Natural killer cell (primary cell): Measurements from ENCODE around the gene DBN1. TPM values are rescaled to one million over a fixed set of nuclear protein-coding genes. Genes with fewer than 3 reads are reported as not detected.

Experiments
- ATAC-seq, 3 donors: fragments of 150-1000 bp in 2 of 3; fragments of 200-7000 bp in 1 of 3; cut with Tn5 transposase; 1 replicate in 1 of 3; 2 replicates in 2 of 3; pipeline ENCODE4 v1.10.0; 2021; ENCODE audit warnings: mild to moderate bottlenecking in 2 of 3, moderate library complexity in 2 of 3
- DNase-seq, 2 donors: peaks; one replicate each; pipeline versions ENCODE4 v3.0.0 to v3.0.0-alpha.2; 2013 to 2021; ENCODE audit warnings: mixed read lengths in 1 of 2
- H3K27ac ChIP-seq: one replicate; pipeline ENCODE4 v1.5.1; 2013; ENCODE audit warnings: mild to moderate bottlenecking, low read length
- H3K27me3 ChIP-seq: one replicate; pipeline ENCODE4 v1.6.1; 2013; ENCODE audit warnings: low read length; ENCODE audit not compliant: control insufficient read depth, insufficient read depth
- H3K36me3 ChIP-seq: one replicate; pipeline ENCODE4 v1.6.1; 2013; ENCODE audit warnings: low read length; ENCODE audit not compliant: control insufficient read depth, insufficient read depth
- H3K4me1 ChIP-seq: one replicate; pipeline ENCODE4 v1.6.1; 2013; ENCODE audit warnings: low read length; ENCODE audit not compliant: control insufficient read depth, insufficient read depth
- H3K4me3 ChIP-seq: one replicate; pipeline ENCODE4 v1.5.1; 2013; ENCODE audit warnings: low read length
- H3K9me3 ChIP-seq: one replicate; pipeline ENCODE4 v1.6.1; 2013; ENCODE audit warnings: low read length; ENCODE audit not compliant: control insufficient read depth, insufficient read depth
- H3K27ac Mint-ChIP-seq, 2 donors: one replicate each; pipeline ENCODE4 v1.8.0; 2022; ENCODE audit warnings: mild to moderate bottlenecking in 2 of 2, mixed read lengths in 2 of 2, moderate library complexity in 1 of 2
- H3K27me3 Mint-ChIP-seq, 2 donors: one replicate each; pipeline ENCODE4 v1.8.0; 2022; ENCODE audit warnings: low read depth in 2 of 2, mixed read lengths in 2 of 2
- H3K36me3 Mint-ChIP-seq: one replicate; pipeline ENCODE4 v1.8.0; 2022; ENCODE audit warnings: mixed read lengths
- H3K4me1 Mint-ChIP-seq, 2 donors: one replicate each; pipeline ENCODE4 v1.8.0; 2022; ENCODE audit warnings: mixed read lengths in 2 of 2
- H3K4me3 Mint-ChIP-seq: one replicate; pipeline ENCODE4 v1.8.0; 2022; ENCODE audit warnings: mild to moderate bottlenecking, moderate library complexity, mixed read lengths
- H3K9me3 Mint-ChIP-seq, 2 donors: one replicate each; pipeline ENCODE4 v1.8.0; 2022; ENCODE audit warnings: mixed read lengths in 2 of 2
- CTCF ChIP-seq: fragments of 200-600 bp; IDR thresholded peaks from one replicate; pipeline ENCODE4 v1.8.0; 2022; ENCODE audit warnings: antibody characterized with exemption
- WGBS: methylation state at CpG from one replicate; pipeline ENCODE4 v1.1.7; 2013; ENCODE audit warnings: missing lambda C conversion rate; ENCODE audit not compliant: insufficient coverage; 5-methylcytosine and 5-hydroxymethylcytosine counted together
- intact Hi-C: fragments of 100-400 bp; cut with micrococcal nuclease; formaldehyde crosslinking; loops from one replicate; pipeline ENCODE4 v1.14.2; 2022
- total RNA-seq, 4 donors: library from RNA; stranded (reverse); fragments of 120-200 nt in 1 of 4; gene quantifications; one replicate each; pipeline versions ENCODE4 v1.2.3 to v1.2.4, GENCODE V29; 2013 to 2022

DBN1 gene
- total RNA-seq, 3 donors from 2014 or later (not counting 1 experiment from before 2014, with no cell fraction given) = 13.7 to 25.2 (median 15.0) TPM

GRCh38 chr5:177504086-177505056, 30.9 kb upstream of the DBN1 start:
- ATAC-seq (no peak), DNase-seq (no peak)
- H3K27ac ChIP-seq = no peak overlapping the region
- 91% methylated on average over 47 of the region's 47 CpGs for WGBS
- H3K4me1 ChIP-seq = peaks cover 38% of the 10 kb centered on the region
- peaks cover 0 to 10% of the 10 kb centered on the region in 2 donors for H3K27me3 Mint-ChIP-seq
- H3K4me3 ChIP-seq = no peak overlapping the region
- peaks cover 3 to 20% of the 10 kb centered on the region in 2 donors for H3K4me1 Mint-ChIP-seq
- H3K4me3 Mint-ChIP-seq = no peak overlapping the region
- no peak overlapping the region for H3K27ac Mint-ChIP-seq
- H3K27me3 ChIP-seq = no peaks in the 10 kb centered on the region
- no peaks in the 10 kb centered on the region for H3K9me3 Mint-ChIP-seq
- no peaks in the 10 kb centered on the region for H3K9me3 ChIP-seq
- no peaks in the 10 kb centered on the region for H3K36me3 ChIP-seq
- no peaks in the 10 kb centered on the region for H3K36me3 Mint-ChIP-seq
- intact Hi-C loops = no loop called here
- TF ChIP-seq CTCF = no peak

- no peaks in the 10 kb centered on the region for H3K36me3 Mint-ChIP-seq
- no peak for ATAC-seq
- TF ChIP-seq CTCF = no peak
- H3K4me3 Mint-ChIP-seq = no peak overlapping the region
- DNase-seq = no peak
- no peak overlapping the region for H3K4me3 ChIP-seq
- no peak overlapping the region for H3K27ac Mint-ChIP-seq
- H3K9me3 Mint-ChIP-seq = no peaks in the 10 kb centered on the region
- no peaks in the 10 kb centered on the region for H3K9me3 ChIP-seq
- peaks cover 1% of the 10 kb centered on the region for H3K27me3 ChIP-seq
- intact Hi-C loops = no loop called here
- 88% methylated on average over 24 of the region's 24 CpGs for WGBS
- peaks cover 8 to 20% of the 10 kb centered on the region in 2 donors for H3K4me1 Mint-ChIP-seq
- peaks cover 5 to 14% of the 10 kb centered on the region in 2 donors for H3K27me3 Mint-ChIP-seq
- no peaks in the 10 kb centered on the region for H3K36me3 ChIP-seq
- no peak overlapping the region for H3K27ac ChIP-seq
- peaks cover 31% of the 10 kb centered on the region for H3K4me1 ChIP-seq
Observed at GRCh38 chr5:177503351-177504085, 30.1 kb upstream of the DBN1 start.

- Histone ChIP-seq H3K36me3 (no peaks in the 10 kb centered on the region), H3K27ac (no peak overlapping the region), H3K4me3 (no peak overlapping the region), H3K27me3 (peaks cover 5% of the 10 kb centered on the region), H3K9me3 (no peaks in the 10 kb centered on the region), H3K4me1 (peaks cover 31% of the 10 kb centered on the region)
- Mint-ChIP-seq H3K36me3 (no peaks in the 10 kb centered on the region), H3K4me1 (peaks cover 14 to 25% of the 10 kb centered on the region in 2 donors), H3K9me3 (no peaks in the 10 kb centered on the region), H3K27ac (no peak overlapping the region), H3K4me3 (no peak overlapping the region), H3K27me3 (peaks cover 10 to 17% of the 10 kb centered on the region in 2 donors)
- DNase-seq = no peak
- 85% methylated on average over 16 of the region's 16 CpGs for WGBS
- no peak for TF ChIP-seq CTCF
- intact Hi-C loops = no loop called here
- ATAC-seq = no peak
Observed at GRCh38 chr5:177502886-177503285, 29.5 kb upstream of the DBN1 start.
